Stomach (tissue), 19 donors: Measurements from ENCODE around the gene NABP1. TPM values are rescaled to one million over a fixed set of nuclear protein-coding genes. Genes with fewer than 3 reads are reported as not detected.

Experiments used
- DNase-seq, 2 donors: peaks; one replicate each; pipeline versions ENCODE4 v3.0.0 to v3.0.0-alpha.2; 2013 to 2019
- H3K27ac ChIP-seq, 5 donors: fragments of 200-600 bp in 4 of 5; sonication (generic) in 4 of 5; one replicate each; pipeline ENCODE4 v1.5.1; 2013 to 2019; ENCODE audit warnings: mild to moderate bottlenecking in 1 of 5, moderate library complexity in 1 of 5
- H3K27me3 ChIP-seq, 3 donors: fragments of 200-600 bp; sonication (generic); one replicate each; pipeline ENCODE4 v1.5.1; 2017 to 2019; ENCODE audit warnings: mixed run types in 1 of 3
- H3K36me3 ChIP-seq, 4 donors: fragments of 200-600 bp; sonication (generic); 1 replicate in 3 of 4; 2 replicates in 1 of 4; pipeline ENCODE4 v1.5.1; 2016 to 2019
- H3K4me1 ChIP-seq, 4 donors: fragments of 200-600 bp; sonication (generic); one replicate each; pipeline ENCODE4 v1.5.1; 2016 to 2019
- H3K4me3 ChIP-seq, 4 donors: fragments of 200-600 bp; sonication (generic) in 3 of 4; one replicate each; pipeline ENCODE4 v1.5.1; 2016 to 2019; ENCODE audit warnings: mild to moderate bottlenecking in 1 of 4
- H3K9me3 ChIP-seq, 4 donors: fragments of 200-600 bp; sonication (generic); one replicate each; pipeline ENCODE4 v1.5.1; 2016 to 2019
- CTCF ChIP-seq, 7 experiments: fragments of 450-650 bp in 4 of 7; fragments of 200-600 bp in 3 of 7; sonication (generic) in 3 of 7; IDR thresholded peaks; one replicate each; pipeline ENCODE4 v1.5.1; 2016 to 2019; ENCODE audit warnings: antibody characterized with exemption in 7 of 7, control low read depth in 2 of 7, mild to moderate bottlenecking in 1 of 7
- EP300 ChIP-seq: sonication (generic); formaldehyde crosslinking; IDR thresholded peaks from one replicate; pipeline ENCODE4 v1.6.1; 2017; ENCODE audit warnings: antibody characterized with exemption
- POLR2A ChIP-seq, 4 donors: fragments of 450-650 bp; IDR thresholded peaks; one replicate each; pipeline ENCODE4 v1.6.1; 2016; ENCODE audit warnings: antibody characterized with exemption in 4 of 4, control low read depth in 2 of 4, mild to moderate bottlenecking in 1 of 4, moderate library complexity in 1 of 4
- POLR2AphosphoS5 ChIP-seq, 3 donors: sonication (generic); formaldehyde crosslinking; IDR thresholded peaks; one replicate each; pipeline ENCODE4 v1.6.1; 2016; ENCODE audit warnings: antibody characterized with exemption in 3 of 3
- WGBS, 5 donors: extraction: QIAGEN DNeasy Blood & Tissue Kit in 3 of 5; methylation state at CpG; one replicate each; pipeline versions ENCODE4 v1.1.5 to v1.1.7; 2013 to 2018; 5-methylcytosine and 5-hydroxymethylcytosine counted together
- intact Hi-C: fragments of 100-400 bp; cut with DNase I; formaldehyde crosslinking; loops from one replicate; pipeline ENCODE4 v1.15.1; 2023; ENCODE audit warnings: low total_unique reads
- long read RNA-seq, 10 donors: transcript quantifications; one replicate each; lab custom pipeline, GENCODE V29; 2026
- polyA plus RNA-seq, 3 donors: library from polyadenylated mRNA; stranded (reverse); fragments of 200-250 nt; gene quantifications; one replicate each; pipeline ENCODE4 v1.2.3, GENCODE V29; 2013
- total RNA-seq, 5 donors: library from RNA; depleted of rRNA; stranded (reverse); fragments of >200 nt; gene quantifications; one replicate each; pipeline versions ENCODE4 v1.1.0 to v1.2.3, GENCODE V29; 2014 to 2016
- donor health status: healthy with polysubstance abuse.
- donor health status: Bipolar disorder and iron deficiency.
- donor health status: healthy.

The NABP1 gene
- total RNA-seq (10 to 100 TPM in 3 of 5 donors, 1 to 10 TPM in 2; 1.4 to 30.1 (median 12.5) TPM), polyA plus RNA-seq (1 to 10 TPM; 4.1 to 9.7 (median 4.5) TPM)
- long read RNA-seq, donor 1 = 0 reads
- long read RNA-seq, donor 2, partial matches to known transcripts = 5 of 7 reads
- long read RNA-seq, donor 2, other reads (novel, unspliced or antisense) = 0 of 7 reads
- long read RNA-seq, donor 3, partial matches to known transcripts = 0 of 3 reads
- long read RNA-seq, donor 3, other reads (novel, unspliced or antisense) = 0 of 3 reads
- long read RNA-seq, donor 4 = 0 reads
- long read RNA-seq, donor 5 = 0 reads
- long read RNA-seq, donor 6 = 0 reads
- long read RNA-seq, donor 7, full-length matches to known transcripts = 4 of 4 reads
- long read RNA-seq, donor 7, partial matches to known transcripts = 0 of 4 reads
- long read RNA-seq, donor 7, other reads (novel, unspliced or antisense) = 0 of 4 reads
- long read RNA-seq, donor 8 = 0 reads
- long read RNA-seq, donor 9, full-length matches to known transcripts = 1 of 1 reads
- long read RNA-seq, donor 9, partial matches to known transcripts = 0 of 1 reads
- long read RNA-seq, donor 9, other reads (novel, unspliced or antisense) = 0 of 1 reads
- long read RNA-seq, donor 10, partial matches to known transcripts = 0 of 2 reads
- long read RNA-seq, donor 10, other reads (novel, unspliced or antisense) = 0 of 2 reads

- peak; percentile 99 to 100 for DNase-seq
- intact Hi-C loops = no loop called here
- no peaks in the 10 kb centered on the region for H3K27me3 ChIP-seq
- H3K4me3 ChIP-seq = peak within 1 kb of the TSS; percentile 61 to 70 (median 67)
- H3K4me1 ChIP-seq = peaks cover 4 to 41% (median 16%) of the 10 kb centered on the region in 4 donors
- peaks cover 5 to 12% (median 8%) of the 10 kb centered on the region in 4 donors for H3K36me3 ChIP-seq
- no peaks in the 10 kb centered on the region for H3K9me3 ChIP-seq
- TF ChIP-seq POLR2A (IDR thresholded peaks at IDR 0.05) = peak in 3 of 4 donors; percentile 40 to 98 (median 92)
- TF ChIP-seq POLR2AphosphoS5 (IDR thresholded peaks at IDR 0.05) = peak; percentile 99 to 100 (median 100)
- TF ChIP-seq EP300 = no peak
- WGBS, 5 donors = 0 to 1% (median 0%) methylated on average over 57 to 66 of the region's 66 CpGs
- H3K27ac ChIP-seq = peak within 1 kb of the TSS; percentile 93 to 98 (median 98)
Observed at GRCh38 chr2:191677646-191678436, at the start of gene NABP1. Gene NABP1 (plus strand): TSS chr2:191678136. CDS start chr2:191678615, 479 bp downstream.

GRCh38 chr2:191629001-191629453 lies 48.9 kb upstream of the NABP1 start:
- DNase-seq = no peak
- Histone ChIP-seq H3K9me3 (no peaks in the 10 kb centered on the region), H3K36me3 (no peaks in the 10 kb centered on the region), H3K4me3 (no peak overlapping the region), H3K27me3 (no peaks in the 10 kb centered on the region), H3K27ac (no peak overlapping the region), H3K4me1 (no peaks in the 10 kb centered on the region)
- intact Hi-C loops = no loop called here
- no peak for TF ChIP-seq CTCF (IDR thresholded peaks at IDR 0.05)
- TF ChIP-seq POLR2A (IDR thresholded peaks at IDR 0.05) = no peak
- TF ChIP-seq POLR2AphosphoS5 (IDR thresholded peaks at IDR 0.05) = no peak
- WGBS, 5 donors = 75 to 82% (median 79%) methylated on average over 7 of the region's 7 CpGs

- DNase-seq = no peak
- Histone ChIP-seq H3K4me3 (no peak overlapping the region), H3K9me3 (no peaks in the 10 kb centered on the region), H3K27ac (no peak overlapping the region), H3K4me1 (no peaks in the 10 kb centered on the region), H3K36me3 (no peaks in the 10 kb centered on the region), H3K27me3 (no peaks in the 10 kb centered on the region)
- TF ChIP-seq CTCF (IDR thresholded peaks at IDR 0.05) (no peak), EP300 (no peak), POLR2AphosphoS5 (IDR thresholded peaks at IDR 0.05) (no peak), POLR2A (IDR thresholded peaks at IDR 0.05) (no peak)
- intact Hi-C loops = no loop called here
- 61 to 83% (median 76%) methylated on average over 1 of the region's 1 CpG for whole genome bisulfite sequencing, 5 donors
Observed at GRCh38 chr2:191629976-191630712, 47.8 kb upstream of the NABP1 start.

GRCh38 chr2:191631754-191632153 lies 46.2 kb upstream of the NABP1 start:
- WGBS, 5 donors = 45 to 72% (median 56%) methylated on average over 1 of the region's 1 CpG
- Histone ChIP-seq H3K27ac (no peak overlapping the region), H3K4me3 (no peak overlapping the region), H3K9me3 (no peaks in the 10 kb centered on the region), H3K27me3 (no peaks in the 10 kb centered on the region), H3K4me1 (peaks cover 0 to 2% (median 0%) of the 10 kb centered on the region in 4 donors), H3K36me3 (no peaks in the 10 kb centered on the region)
- intact Hi-C loops = no loop called here
- DNase-seq = peak in 1 of 2 donors; percentile 35
- TF ChIP-seq POLR2AphosphoS5 (IDR thresholded peaks at IDR 0.05) (no peak), EP300 (no peak), CTCF (IDR thresholded peaks at IDR 0.05) (no peak)
